HS-5 (cell line): ENCODE data around the gene PPP2R2B.
A peak's percentile ranks its signal among the peaks of the same experiment; 100 is the strongest.

Experiments used
- DNase-seq: peaks from one replicate; pipeline ENCODE4 v3.0.0-alpha.2; 2012; ENCODE audit warnings: low read depth

Gene PPP2R2B

GRCh38 chr5:146827901-146828300 lies 50.7 kb downstream of the PPP2R2B start:
- DNase-seq: no peak

GRCh38 chr5:146825033-146825432 lies 53.5 kb downstream of the PPP2R2B start:
- DNase-seq: no peak

- no peak for DNase-seq
Observed at GRCh38 chr5:146821732-146822131, 56.8 kb downstream of the PPP2R2B start.

- no peak for DNase-seq
Observed at GRCh38 chr5:146820987-146821386, 57.6 kb downstream of the PPP2R2B start.

- no peak for DNase-seq
Observed at GRCh38 chr5:146818822-146819221, 59.7 kb downstream of the PPP2R2B start.

GRCh38 chr5:146817973-146818372 lies 60.6 kb downstream of the PPP2R2B start:
- no peak for DNase-seq

GRCh38 chr5:146816775-146817387 lies 61.7 kb downstream of the PPP2R2B start:
- no peak for DNase-seq

GRCh38 chr5:146815411-146815810 lies 63.1 kb downstream of the PPP2R2B start:
- no peak for DNase-seq

GRCh38 chr5:146813346-146814157 lies 65.0 kb downstream of the PPP2R2B start:
- no peak for DNase-seq

- no peak for DNase-seq
Observed at GRCh38 chr5:146805081-146805480, 73.5 kb downstream of the PPP2R2B start.

GRCh38 chr5:146802945-146803522 lies 75.5 kb downstream of the PPP2R2B start:
- DNase-seq: no peak

- no peak for DNase-seq
Observed at GRCh38 chr5:146799671-146800070, 78.9 kb downstream of the PPP2R2B start.

GRCh38 chr5:146799231-146799630 lies 79.3 kb downstream of the PPP2R2B start:
- DNase-seq: no peak

GRCh38 chr5:146797658-146798057 lies 80.9 kb downstream of the PPP2R2B start:
- DNase-seq: no peak

- DNase-seq: no peak
Observed at GRCh38 chr5:146796911-146797310, 81.6 kb downstream of the PPP2R2B start.

GRCh38 chr5:146796144-146796543 lies 82.4 kb downstream of the PPP2R2B start:
- no peak for DNase-seq

- DNase-seq: peak; percentile 28
Observed at GRCh38 chr5:146794326-146795029, 84.1 kb downstream of the PPP2R2B start.

GRCh38 chr5:146793709-146794108 lies 84.8 kb downstream of the PPP2R2B start:
- no peak for DNase-seq

GRCh38 chr5:146791471-146791870 lies 87.1 kb downstream of the PPP2R2B start:
- no peak for DNase-seq

- DNase-seq: no peak
Observed at GRCh38 chr5:146789712-146790653, 88.6 kb downstream of the PPP2R2B start.

- DNase-seq: no peak
Observed at GRCh38 chr5:146788898-146789297, 89.7 kb downstream of the PPP2R2B start.

GRCh38 chr5:146785065-146785464 lies 93.5 kb downstream of the PPP2R2B start:
- no peak for DNase-seq
